HS-27A (cell line): ENCODE results near the gene DRC1.
"Not testable (repeated sequence)": the region's sequence is repeated elsewhere in the genome, so short reads cannot be mapped to it uniquely, and the experiment has no call there.

Experiments
- DNase-seq: peaks from one replicate; pipeline ENCODE4 v3.0.0-alpha.2; 2012; ENCODE audit warnings: low read depth, missing footprints

DRC1 gene

GRCh38 chr2:26463244-26464192 lies 61.8 kb downstream of the DRC1 start:
- DNase-seq, result no peak

DNA sequence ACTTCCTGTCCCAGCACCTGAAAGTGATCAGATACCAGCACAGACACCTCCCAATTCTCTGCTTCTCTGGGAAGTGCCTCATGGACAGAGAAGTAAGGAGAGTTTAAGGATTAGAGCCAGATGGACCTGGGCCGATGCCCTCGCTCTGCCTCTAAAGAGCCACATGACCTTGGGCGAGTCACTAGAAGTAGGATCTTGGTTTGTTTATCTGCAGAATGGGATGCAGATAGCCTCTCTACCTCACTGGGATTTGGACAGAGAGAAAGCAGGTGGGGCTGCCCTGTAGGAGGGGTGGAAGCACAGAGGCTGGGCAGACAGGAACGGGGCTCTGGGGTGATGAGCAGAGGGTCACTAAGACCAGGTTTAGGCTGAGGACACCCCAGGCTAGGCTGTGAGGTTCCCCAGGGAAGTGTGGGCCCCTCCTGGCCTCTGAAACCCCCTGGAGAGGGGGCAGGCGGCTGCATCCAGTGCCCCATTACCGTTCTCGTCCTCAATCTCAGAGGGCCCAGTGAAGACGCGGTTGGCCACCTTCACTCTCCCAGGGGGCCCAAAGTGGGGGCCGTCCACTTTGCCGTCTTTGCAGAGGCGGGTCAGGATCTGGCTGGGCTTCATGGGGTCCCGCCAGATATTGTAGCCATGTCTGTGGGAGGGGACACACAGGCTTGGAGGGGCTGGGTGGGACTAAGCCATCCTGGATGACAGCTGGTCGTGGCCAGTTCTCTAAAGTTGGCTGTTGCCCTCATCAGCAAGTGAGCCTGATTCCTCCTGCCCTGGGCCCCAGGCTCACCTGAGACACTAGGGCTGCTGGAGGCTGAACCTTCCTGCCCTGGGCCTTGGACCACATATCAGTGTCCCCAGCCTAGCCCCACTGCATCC lies 62.9 kb downstream of the DRC1 start:
- DNase-seq, result no peak

- no peak for DNase-seq
Observed at GRCh38 chr2:26465266-26465925, 63.7 kb downstream of the DRC1 start.

DNA sequence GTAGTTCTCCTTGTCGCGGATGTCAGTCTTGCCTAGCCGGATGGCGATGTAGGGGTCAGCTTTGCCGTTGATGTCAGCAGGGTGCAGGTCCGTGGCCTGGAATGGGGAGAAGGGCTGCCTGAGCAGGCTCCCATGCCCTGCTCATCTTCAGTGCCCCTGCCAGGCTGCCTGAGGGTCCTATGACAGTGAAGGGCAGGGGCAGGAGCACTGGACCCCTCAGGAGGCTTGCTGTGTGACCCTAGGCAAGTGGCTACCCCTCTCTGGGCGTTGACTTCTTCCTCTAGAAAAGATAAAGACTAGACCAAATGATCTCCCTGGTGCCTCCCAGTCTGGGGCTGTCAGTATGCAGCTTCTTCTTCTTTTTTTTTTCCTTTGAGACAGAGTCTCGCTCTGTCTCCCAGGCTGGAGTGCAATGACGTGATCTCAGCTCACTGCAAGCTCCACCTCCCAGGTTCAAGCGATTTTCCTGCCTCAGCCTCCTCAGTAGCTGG lies 64.3 kb downstream of the DRC1 start:
- DNase-seq, result no peak

DNA sequence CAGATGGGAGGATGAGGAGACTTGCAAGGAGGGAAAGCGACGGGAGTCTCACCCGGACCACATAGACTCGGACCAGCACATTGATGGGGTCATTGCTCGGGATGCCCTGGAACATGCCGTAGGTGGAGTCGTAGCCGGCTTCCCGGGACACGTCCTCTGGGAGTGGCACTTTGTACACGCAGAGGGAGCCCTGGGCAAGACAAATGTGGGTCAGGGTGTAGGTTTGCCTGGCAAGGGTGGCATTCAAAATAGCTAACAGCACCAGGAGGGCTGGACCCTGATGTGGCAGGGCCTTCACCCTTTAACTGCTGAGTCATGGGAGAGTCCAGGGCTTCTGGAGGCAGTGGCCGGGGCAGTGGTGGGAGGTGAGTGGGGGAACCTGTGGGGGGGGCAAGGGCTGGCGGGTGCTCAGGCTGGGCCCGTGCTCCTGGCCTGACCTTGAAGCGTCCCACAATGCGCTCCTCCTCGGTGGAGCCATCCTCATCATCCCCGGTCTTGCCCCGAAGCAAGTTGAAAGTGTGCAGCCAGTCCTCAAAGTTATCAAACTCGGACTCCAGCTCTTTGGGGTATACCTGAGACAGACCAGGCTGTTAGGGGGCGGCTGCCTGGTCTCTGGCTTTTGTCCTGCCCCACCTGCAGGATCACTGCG lies 65.1 kb downstream of the DRC1 start:
- no peak for DNase-seq

- DNase-seq, result not testable (repeated sequence)
Observed at GRCh38 chr2:26468544-26468943, 66.8 kb downstream of the DRC1 start.

GRCh38 chr2:26469092-26469710 lies 67.5 kb downstream of the DRC1 start:
- DNase-seq, result peak; percentile 15

- DNase-seq, result no peak
Observed at GRCh38 chr2:26469955-26470354, 68.2 kb downstream of the DRC1 start.

DNA sequence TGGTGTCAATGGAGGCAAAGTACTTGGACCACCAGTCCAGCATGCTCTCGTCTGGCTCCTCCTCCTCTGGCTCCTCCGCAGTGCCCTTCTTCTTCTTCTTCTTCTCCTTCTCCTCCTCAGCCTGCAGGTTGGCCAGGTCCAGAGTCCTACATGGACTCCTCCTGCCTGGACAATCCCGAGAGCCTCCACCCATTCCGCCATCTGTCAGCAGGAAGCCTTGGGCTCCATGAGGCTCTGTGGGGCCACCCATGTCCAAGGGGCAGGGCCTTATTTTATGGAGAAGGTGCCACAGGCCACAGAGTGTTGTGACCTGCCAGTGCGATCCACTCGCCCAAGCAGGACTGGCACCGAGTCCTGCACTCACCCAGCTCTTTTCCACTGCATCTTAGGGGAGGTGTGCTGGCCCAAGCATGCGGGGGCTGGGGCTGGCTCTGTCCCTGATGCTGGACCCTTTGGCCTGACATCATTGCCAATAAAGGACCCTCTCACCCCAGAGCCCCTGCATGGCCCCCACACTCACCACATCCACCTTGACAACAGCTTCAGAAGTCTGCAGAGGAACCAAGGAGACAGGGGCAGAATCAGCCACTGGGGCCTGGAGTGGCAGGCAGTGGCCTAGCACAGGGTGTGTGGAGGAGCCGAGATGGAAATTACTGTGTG lies 69.0 kb downstream of the DRC1 start:
- no peak for DNase-seq

DNA sequence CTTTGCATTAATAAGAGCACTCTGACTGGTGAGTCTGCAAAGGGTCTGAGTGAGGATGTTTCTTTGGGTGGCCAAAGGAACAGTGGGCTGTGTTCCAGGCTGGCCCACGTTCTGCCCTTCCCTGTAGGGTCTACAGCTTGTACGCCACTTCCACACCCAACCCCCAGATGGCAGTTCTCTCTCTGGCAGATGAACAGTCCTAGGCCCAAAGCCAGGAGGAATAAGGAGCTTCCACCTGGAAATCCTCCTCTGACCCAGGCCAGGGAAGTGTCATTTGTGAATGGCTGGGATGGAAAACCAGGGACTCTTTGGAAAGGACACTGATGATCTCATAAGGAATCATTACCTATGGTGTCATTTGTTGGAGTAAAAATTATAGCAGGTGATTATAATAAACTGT lies 69.6 kb downstream of the DRC1 start:
- no peak for DNase-seq

GRCh38 chr2:26471766-26472706 lies 70.3 kb downstream of the DRC1 start:
- DNase-seq, result no peak

GRCh38 chr2:26472821-26473655 lies 71.3 kb downstream of the DRC1 start:
- DNase-seq, result no peak

GRCh38 chr2:26473796-26474195 lies 72.1 kb downstream of the DRC1 start:
- no peak for DNase-seq

DNA sequence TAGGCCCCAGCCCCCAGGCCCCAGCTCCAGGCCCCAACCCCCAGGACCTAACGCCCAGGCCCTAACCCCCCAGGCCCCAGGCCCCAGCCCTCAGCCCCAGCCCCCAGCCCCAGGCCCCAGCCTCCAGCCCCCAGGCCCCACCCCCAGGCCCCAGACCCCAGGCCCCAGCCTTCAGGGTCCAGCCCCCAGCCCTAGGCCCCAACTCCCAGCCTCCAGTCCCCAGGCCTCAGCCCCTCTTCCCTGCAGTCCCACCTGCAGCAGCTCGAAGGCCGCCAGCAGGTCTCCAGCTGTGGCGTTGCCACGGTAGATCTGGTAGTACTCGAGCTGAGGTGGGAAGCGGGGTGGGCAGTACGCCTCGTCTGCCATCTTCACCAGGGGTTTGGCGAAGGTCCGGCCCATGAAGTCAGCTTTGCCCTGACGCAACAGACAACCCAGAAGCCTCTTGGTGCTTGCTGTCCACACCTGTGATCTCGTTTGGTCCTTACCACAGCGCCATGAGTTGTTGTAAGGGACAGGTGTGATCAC lies 72.6 kb downstream of the DRC1 start:
- DNase-seq, result no peak

GRCh38 chr2:26475037-26475436 lies 73.3 kb downstream of the DRC1 start:
- no peak for DNase-seq

- DNase-seq, result no peak
Observed at GRCh38 chr2:26475832-26476501, 74.2 kb downstream of the DRC1 start.

DNA sequence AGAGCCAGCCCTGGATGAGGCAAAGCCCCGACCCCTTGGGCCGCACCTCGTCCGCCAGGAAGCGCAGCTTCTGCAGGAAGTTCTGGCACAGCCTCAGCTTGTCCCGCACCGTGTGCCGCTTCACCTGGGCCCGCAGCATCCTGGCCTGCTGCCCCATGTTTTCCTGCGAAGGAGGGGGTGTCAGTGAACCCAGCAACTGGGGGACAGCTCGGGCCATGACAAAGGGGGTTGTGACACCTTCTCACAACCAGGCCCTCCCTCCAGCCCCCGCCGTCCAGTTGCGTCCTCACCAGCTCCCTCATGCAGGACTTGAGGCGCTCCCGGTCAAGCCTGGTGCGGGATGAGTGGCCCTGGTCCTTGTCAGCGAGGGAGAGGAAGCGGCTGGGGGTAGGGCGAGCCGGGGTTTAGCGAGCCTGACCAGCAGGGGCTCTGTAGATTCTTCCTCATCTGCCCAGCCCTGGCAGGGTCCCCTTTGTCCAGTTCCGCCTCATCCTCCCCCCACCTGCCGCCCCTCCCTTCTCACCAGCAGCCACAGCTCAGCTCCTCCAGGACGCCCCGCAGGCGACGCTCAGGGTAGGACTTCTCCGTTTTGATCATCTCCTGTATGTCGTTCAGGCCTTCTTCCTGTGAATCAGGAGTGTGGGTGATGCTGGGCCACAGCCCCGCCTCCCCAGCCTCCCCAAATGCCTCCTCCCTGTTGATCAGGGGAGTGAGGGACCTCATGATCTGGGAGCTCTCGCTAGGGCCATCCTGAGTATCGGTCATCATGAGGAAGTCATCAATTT lies 75.6 kb downstream of the DRC1 start:
- no peak for DNase-seq
